Ishikawa (cell line): ENCODE measurements around the gene DHRS12.

Source experiments
- CEBPB ChIP-seq: IDR thresholded peaks from 2 replicates; pipeline ENCODE4 v1.6.1; 2012
- CREB1 ChIP-seq: IDR thresholded peaks from 2 replicates; pipeline ENCODE4 v1.6.1; 2012; ENCODE audit warnings: low read depth
- EGR1 ChIP-seq: IDR thresholded peaks from 2 replicates; pipeline ENCODE4 v1.6.1; 2012
- EP300 ChIP-seq: IDR thresholded peaks from 2 replicates; pipeline ENCODE4 v1.6.1; 2012; ENCODE audit warnings: borderline replicate concordance
- FOXM1 ChIP-seq: IDR thresholded peaks from 2 replicates; pipeline ENCODE4 v1.6.1; 2012; ENCODE audit warnings: low read depth, borderline replicate concordance
- MAX ChIP-seq: IDR thresholded peaks from 2 replicates; pipeline ENCODE4 v1.6.1; 2012
- NFIC ChIP-seq: IDR thresholded peaks from 2 replicates; pipeline ENCODE4 v1.6.1; 2012
- RAD21 ChIP-seq: IDR thresholded peaks from 2 replicates; pipeline ENCODE4 v1.6.1; 2012; ENCODE audit warnings: low read depth
- TAF1 ChIP-seq: IDR thresholded peaks from 2 replicates; pipeline ENCODE4 v1.6.1; 2012; ENCODE audit warnings: low read depth, mild to moderate bottlenecking
- TCF12 ChIP-seq: IDR thresholded peaks from 2 replicates; pipeline ENCODE4 v1.6.1; 2012; ENCODE audit warnings: low read depth
- TEAD4 ChIP-seq: IDR thresholded peaks from 2 replicates; pipeline ENCODE4 v1.6.1; 2012
- USF1 ChIP-seq: IDR thresholded peaks from 2 replicates; pipeline ENCODE4 v1.6.1; 2012
- YY1 ChIP-seq: IDR thresholded peaks from 2 replicates; pipeline ENCODE4 v1.6.1; 2012; ENCODE audit warnings: low read depth
- ZBTB7A ChIP-seq: IDR thresholded peaks from 2 replicates; pipeline ENCODE4 v1.6.1; 2012; ENCODE audit warnings: low read depth
- TF ChIP-seq, protein P1 (sequence below): IDR thresholded peaks from 2 replicates; pipeline ENCODE4 v1.6.1; 2012; ENCODE audit warnings: low read depth, mild to moderate bottlenecking

The DHRS12 gene

GRCh38 chr13:51838240-51838846 is 34.4 kb upstream of the DHRS12 start:
- TF ChIP-seq TAF1 (no peak), TCF12 (no peak), CREB1 (no peak), FOXM1 (no peak), EP300 (no peak), RAD21 (no peak), USF1 (no peak), MAX (no peak)
- TF ChIP-seq, protein P1, sequence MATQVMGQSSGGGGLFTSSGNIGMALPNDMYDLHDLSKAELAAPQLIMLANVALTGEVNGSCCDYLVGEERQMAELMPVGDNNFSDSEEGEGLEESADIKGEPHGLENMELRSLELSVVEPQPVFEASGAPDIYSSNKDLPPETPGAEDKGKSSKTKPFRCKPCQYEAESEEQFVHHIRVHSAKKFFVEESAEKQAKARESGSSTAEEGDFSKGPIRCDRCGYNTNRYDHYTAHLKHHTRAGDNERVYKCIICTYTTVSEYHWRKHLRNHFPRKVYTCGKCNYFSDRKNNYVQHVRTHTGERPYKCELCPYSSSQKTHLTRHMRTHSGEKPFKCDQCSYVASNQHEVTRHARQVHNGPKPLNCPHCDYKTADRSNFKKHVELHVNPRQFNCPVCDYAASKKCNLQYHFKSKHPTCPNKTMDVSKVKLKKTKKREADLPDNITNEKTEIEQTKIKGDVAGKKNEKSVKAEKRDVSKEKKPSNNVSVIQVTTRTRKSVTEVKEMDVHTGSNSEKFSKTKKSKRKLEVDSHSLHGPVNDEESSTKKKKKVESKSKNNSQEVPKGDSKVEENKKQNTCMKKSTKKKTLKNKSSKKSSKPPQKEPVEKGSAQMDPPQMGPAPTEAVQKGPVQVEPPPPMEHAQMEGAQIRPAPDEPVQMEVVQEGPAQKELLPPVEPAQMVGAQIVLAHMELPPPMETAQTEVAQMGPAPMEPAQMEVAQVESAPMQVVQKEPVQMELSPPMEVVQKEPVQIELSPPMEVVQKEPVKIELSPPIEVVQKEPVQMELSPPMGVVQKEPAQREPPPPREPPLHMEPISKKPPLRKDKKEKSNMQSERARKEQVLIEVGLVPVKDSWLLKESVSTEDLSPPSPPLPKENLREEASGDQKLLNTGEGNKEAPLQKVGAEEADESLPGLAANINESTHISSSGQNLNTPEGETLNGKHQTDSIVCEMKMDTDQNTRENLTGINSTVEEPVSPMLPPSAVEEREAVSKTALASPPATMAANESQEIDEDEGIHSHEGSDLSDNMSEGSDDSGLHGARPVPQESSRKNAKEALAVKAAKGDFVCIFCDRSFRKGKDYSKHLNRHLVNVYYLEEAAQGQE = no peak

- TF ChIP-seq EGR1 (no peak), NFIC (no peak), YY1 (no peak), MAX (no peak), TAF1 (no peak), TCF12 (no peak), CREB1 (no peak), TEAD4 (no peak), USF1 (no peak), CEBPB (no peak), FOXM1 (no peak), EP300 (no peak), ZBTB7A (no peak), RAD21 (no peak)
- TF ChIP-seq, protein P1 = no peak
Measured at GRCh38 chr13:51837016-51837415, 33.1 kb upstream of the DHRS12 start.

GRCh38 chr13:51834581-51835171 is 30.7 kb upstream of the DHRS12 start:
- TF ChIP-seq FOXM1 = no peak
- no peak for TF ChIP-seq RAD21
- no peak for TF ChIP-seq USF1

DNA sequence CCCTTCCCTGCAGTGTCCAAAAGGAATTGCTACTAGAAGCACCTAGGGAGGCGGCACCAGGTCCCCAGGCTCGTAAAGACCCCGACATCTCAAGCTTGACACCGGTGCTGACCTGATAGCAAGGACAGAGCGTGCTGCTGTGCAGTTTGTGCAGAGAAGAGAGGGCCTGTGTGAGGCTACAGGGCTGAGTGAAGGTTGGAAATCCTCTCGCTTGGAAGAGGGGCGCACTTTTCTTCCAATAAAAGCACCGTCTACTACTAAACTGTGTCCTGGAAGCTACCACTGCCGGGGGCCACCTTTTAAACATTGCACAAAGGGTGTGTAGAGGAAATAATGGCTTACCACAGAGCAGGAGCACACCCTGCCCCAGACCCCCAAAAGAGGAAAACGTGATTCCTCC is 30.0 kb upstream of the DHRS12 start:
- TF ChIP-seq TCF12 (no peak), TAF1 (no peak), YY1 (no peak), RAD21 (no peak), USF1 (no peak), FOXM1 (no peak), EP300 (no peak), MAX (no peak), NFIC (no peak), CREB1 (no peak), ZBTB7A (no peak), CEBPB (no peak), TEAD4 (no peak), EGR1 (no peak)
- TF ChIP-seq, protein P1 = no peak
